ENCODE measurements around the gene CCN6.
A peak's percentile ranks its signal among the peaks of the same experiment; 100 is the strongest.

CCN6 gene

GRCh38 chr6:112117554-112117953 lies 63.6 kb downstream of the CCN6 start:
- peak; percentile 35 for DNase-seq (ENCODE audit: low read depth)

GRCh38 chr6:112118034-112118433 lies 64.1 kb downstream of the CCN6 start:
- no peak for DNase-seq (ENCODE audit: low read depth)

All from EH (cell line).